Measurements from ENCODE around the gene PLIN1.

Gene PLIN1

GRCh38 chr15:89648106-89649012 lies 30.8 kb downstream of the PLIN1 start:
- TF ChIP-seq CTCF (IDR thresholded peaks at IDR 0.05; ENCODE audit: low read depth, low read length) = no peak
- H3K4me3 ChIP-seq (ENCODE audit: low read depth, low read length) = no peak overlapping the region
- DNase-seq (ENCODE audit: low read depth, low spot score) = no peak
- in situ Hi-C loops (cut with HindIII; ENCODE audit: low sequenced_read_pairs) = no loop called here

GRCh38 chr15:89647191-89647851 lies 31.8 kb downstream of the PLIN1 start:
- peak; percentile 36 for DNase-seq (ENCODE audit: low read depth, low spot score)
- no peak overlapping the region for H3K4me3 ChIP-seq (ENCODE audit: low read depth, low read length)
- TF ChIP-seq CTCF (IDR thresholded peaks at IDR 0.05; ENCODE audit: low read depth, low read length) = peak; percentile 94
- in situ Hi-C loops (cut with HindIII; ENCODE audit: low sequenced_read_pairs) = no loop called here

- H3K4me3 ChIP-seq (ENCODE audit: low read depth, low read length) = no peak overlapping the region
- TF ChIP-seq CTCF (IDR thresholded peaks at IDR 0.05; ENCODE audit: low read depth, low read length) = no peak
- in situ Hi-C loops (cut with HindIII; ENCODE audit: low sequenced_read_pairs) = no loop called here
- no peak for DNase-seq (ENCODE audit: low read depth, low spot score)
These were observed 32.6 kb downstream of the PLIN1 start for GRCh38 chr15:89646416-89647141.

- no peak overlapping the region for H3K4me3 ChIP-seq (ENCODE audit: low read depth, low read length)
- DNase-seq (ENCODE audit: low read depth, low spot score) = no peak
- TF ChIP-seq CTCF (IDR thresholded peaks at IDR 0.05; ENCODE audit: low read depth, low read length) = no peak
- in situ Hi-C loops (cut with HindIII; ENCODE audit: low sequenced_read_pairs) = no loop called here
These were observed 33.5 kb downstream of the PLIN1 start for GRCh38 chr15:89645680-89646079.

GRCh38 chr15:89642106-89642505 lies 37.1 kb downstream of the PLIN1 start:
- TF ChIP-seq CTCF (IDR thresholded peaks at IDR 0.05; ENCODE audit: low read depth, low read length) = no peak
- in situ Hi-C loops (cut with HindIII; ENCODE audit: low sequenced_read_pairs) = no loop called here
- H3K4me3 ChIP-seq (ENCODE audit: low read depth, low read length) = no peak overlapping the region
- no peak for DNase-seq (ENCODE audit: low read depth, low spot score)

- in situ Hi-C loops (cut with HindIII; ENCODE audit: low sequenced_read_pairs) = no loop called here
- TF ChIP-seq CTCF (IDR thresholded peaks at IDR 0.05; ENCODE audit: low read depth, low read length) = no peak
- DNase-seq (ENCODE audit: low read depth, low spot score) = no peak
- H3K4me3 ChIP-seq (ENCODE audit: low read depth, low read length) = no peak overlapping the region
These were observed 38.1 kb downstream of the PLIN1 start for GRCh38 chr15:89641053-89641452.
